HepG2 (cell line): ENCODE data around the gene KBTBD13. TPM values are rescaled to one million over a fixed set of nuclear protein-coding genes. Genes with fewer than 3 reads are reported as not detected.

Source experiments
- CSRNP1 ChIP-seq: sonication (generic); formaldehyde crosslinking; IDR thresholded peaks from 2 replicates; pipeline ENCODE4 v1.8.1; 2023; ENCODE audit warnings: mild to moderate bottlenecking, missing genetic modification reagents
- GABPA ChIP-seq, 2 experiments: IDR thresholded peaks; 2 replicates each; pipeline ENCODE4 v1.6.1; 2011 to 2016; ENCODE audit warnings: low read depth in 2 of 2, low read length in 1 of 2, missing biosample characterization in 1 of 2, missing genetic modification characterization in 1 of 2
- IRF2 ChIP-seq: IDR thresholded peaks from 2 replicates; pipeline ENCODE4 v1.6.1; 2018; ENCODE audit warnings: missing genetic modification reagents, missing compliant biosample characterization
- NPAS2 ChIP-seq: sonication (generic); formaldehyde crosslinking; IDR thresholded peaks from 2 replicates; pipeline ENCODE4 v1.8.0; 2022; ENCODE audit warnings: mild to moderate bottlenecking, missing genetic modification reagents, borderline replicate concordance
- SOX6 ChIP-seq, 2 experiments: fragments of 450-650 bp in 1 of 2; sonication (generic) in 1 of 2; formaldehyde crosslinking in 1 of 2; IDR thresholded peaks; 2 replicates each; pipeline versions ENCODE4 v1.4.0 to v1.6.1; 2017 to 2020; ENCODE audit warnings: antibody characterized with exemption in 1 of 2, mild to moderate bottlenecking in 1 of 2, missing genetic modification reagents in 1 of 2
- SSRP1 ChIP-seq: IDR thresholded peaks from 2 replicates; pipeline ENCODE4 v1.6.1; 2016; ENCODE audit warnings: control low read depth
- TOPORS ChIP-seq: sonication (generic); formaldehyde crosslinking; IDR thresholded peaks from 2 replicates; pipeline ENCODE4 v1.8.0; 2023; ENCODE audit warnings: mild to moderate bottlenecking, missing genetic modification reagents
- TRIM22 ChIP-seq: fragments of 450-650 bp; IDR thresholded peaks from 2 replicates; pipeline ENCODE4 v1.6.1; 2017
- ZNF354B ChIP-seq: sonication (generic); formaldehyde crosslinking; IDR thresholded peaks from 2 replicates; pipeline ENCODE4 v1.8.0; 2022; ENCODE audit warnings: mild to moderate bottlenecking, missing genetic modification reagents
- ZNF609 ChIP-seq: sonication (generic); formaldehyde crosslinking; IDR thresholded peaks from 2 replicates; pipeline ENCODE4 v1.4.0; 2020; ENCODE audit warnings: mild to moderate bottlenecking, missing genetic modification reagents, borderline replicate concordance
- ZNF7 ChIP-seq: IDR thresholded peaks from 2 replicates; pipeline ENCODE4 v1.6.1; 2016; ENCODE audit warnings: missing biosample characterization, missing genetic modification reagents
- ZNF737 ChIP-seq: sonication (generic); formaldehyde crosslinking; IDR thresholded peaks from 2 replicates; pipeline ENCODE4 v1.5.0; 2020; ENCODE audit warnings: missing genetic modification reagents, mild to moderate bottlenecking, borderline replicate concordance
- polyA plus RNA-seq, 8 experiments: library from polyadenylated mRNA; depleted of rRNA in 3 of 8; stranded (reverse) in 7 of 8; unstranded in 1 of 8; fragments of >200 nt; fragmentation: Illumina TruSeq in 4 of 8; extraction: Trizol in 4 of 8; gene quantifications; 2 replicates each; pipeline versions ENCODE4 v1.2.1 to v1.2.3, GENCODE V29; 2011 to 2016; ENCODE audit warnings: low read depth in 4 of 8, missing spikeins in 1 of 8, mixed read lengths in 1 of 8; ENCODE audit not compliant: insufficient read depth in 1 of 8
- total RNA-seq, 5 experiments: library from RNA; depleted of rRNA; stranded (reverse); fragments of >200 nt; fragmentation: Illumina TruSeq; extraction: Trizol; gene quantifications; 2 replicates each; pipeline ENCODE4 v1.2.3, GENCODE V29; 2016; ENCODE audit warnings: low read depth in 1 of 5

KBTBD13 gene
- total and polyA plus RNA-seq, 2 of the 13 experiments (the other 11 are each of a cell fraction or from before 2014, with no cell fraction given): not detected

GRCh38 chr15:65032801-65033537 is 43.6 kb upstream of the KBTBD13 start (continued):
- no peak for TF ChIP-seq ZNF609 (CRISPR knock-in tag)
- peak; percentile 75; the same call in 1 of the 2 replicates for TF ChIP-seq TOPORS (CRISPR knock-in tag)
- no peak for TF ChIP-seq NPAS2 (CRISPR knock-in tag)
- peak; percentile 88; the same call in 1 of the 2 replicates for TF ChIP-seq SSRP1
- peak; percentile 81 for TF ChIP-seq IRF2
- no peak for TF ChIP-seq ZNF7
- no peak for TF ChIP-seq ZNF354B (CRISPR knock-in tag)
- 0 out of 2 replicates have a peak, but pooled peaks have one; percentile 29 for TF ChIP-seq CSRNP1 (CRISPR knock-in tag)
- no peak for TF ChIP-seq SOX6 (IDR thresholded peaks at IDR 0.05)
- TF ChIP-seq SOX6 (CRISPR knock-in tag; IDR thresholded peaks at IDR 0.05): peak; percentile 73
- TF ChIP-seq TRIM22: no peak
- TF ChIP-seq ZNF737: no peak
- no peak for TF ChIP-seq GABPA (IDR thresholded peaks at IDR 0.05; ENCODE audit: low read depth, low read length)
- peak; percentile 72 for TF ChIP-seq GABPA (CRISPR knock-in tag; IDR thresholded peaks at IDR 0.05; ENCODE audit: low read depth)
